ENCODE results near the gene INS. TPM values are rescaled to one million over a fixed set of nuclear protein-coding genes. Genes with fewer than 3 reads are reported as not detected.

INS gene
- total RNA-seq, 1 donor from 2014 or later, result not detected

DNA sequence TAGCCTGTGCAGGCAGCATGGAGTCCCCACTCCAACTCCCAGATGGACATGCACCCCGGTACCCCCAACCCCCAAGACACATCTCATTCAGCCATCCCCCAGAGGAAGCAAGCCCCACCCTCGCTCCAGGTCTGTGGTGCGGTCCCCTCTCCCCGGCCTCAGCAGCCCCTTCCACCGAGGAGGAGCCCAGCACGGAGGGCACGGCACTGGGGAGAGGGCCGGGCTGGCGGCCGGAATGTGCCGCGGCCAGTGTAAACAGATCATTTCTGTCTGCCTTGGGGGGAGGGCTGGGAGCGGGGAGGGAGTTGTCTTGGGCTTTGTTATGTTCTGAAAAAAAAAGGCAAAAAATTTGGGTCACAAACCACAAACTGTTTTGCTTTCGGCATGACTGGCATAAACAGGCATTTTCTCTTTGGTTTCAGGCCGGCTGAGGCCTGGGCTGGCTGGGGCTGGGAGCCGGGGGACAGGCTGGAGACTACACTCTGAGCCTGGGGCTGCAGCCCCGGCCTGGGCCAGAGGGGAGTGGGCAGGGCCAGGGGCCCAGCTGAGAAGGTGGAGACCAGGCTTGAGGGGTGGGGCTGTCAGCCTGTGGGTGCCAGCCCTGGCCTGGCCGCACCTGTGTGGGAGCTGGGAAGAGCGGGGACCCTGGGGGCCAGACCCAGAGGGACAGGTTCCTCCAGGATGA, 38.6 kb downstream of the INS start:
- intact Hi-C loops (cut with micrococcal nuclease), result no loop called here

DNA sequence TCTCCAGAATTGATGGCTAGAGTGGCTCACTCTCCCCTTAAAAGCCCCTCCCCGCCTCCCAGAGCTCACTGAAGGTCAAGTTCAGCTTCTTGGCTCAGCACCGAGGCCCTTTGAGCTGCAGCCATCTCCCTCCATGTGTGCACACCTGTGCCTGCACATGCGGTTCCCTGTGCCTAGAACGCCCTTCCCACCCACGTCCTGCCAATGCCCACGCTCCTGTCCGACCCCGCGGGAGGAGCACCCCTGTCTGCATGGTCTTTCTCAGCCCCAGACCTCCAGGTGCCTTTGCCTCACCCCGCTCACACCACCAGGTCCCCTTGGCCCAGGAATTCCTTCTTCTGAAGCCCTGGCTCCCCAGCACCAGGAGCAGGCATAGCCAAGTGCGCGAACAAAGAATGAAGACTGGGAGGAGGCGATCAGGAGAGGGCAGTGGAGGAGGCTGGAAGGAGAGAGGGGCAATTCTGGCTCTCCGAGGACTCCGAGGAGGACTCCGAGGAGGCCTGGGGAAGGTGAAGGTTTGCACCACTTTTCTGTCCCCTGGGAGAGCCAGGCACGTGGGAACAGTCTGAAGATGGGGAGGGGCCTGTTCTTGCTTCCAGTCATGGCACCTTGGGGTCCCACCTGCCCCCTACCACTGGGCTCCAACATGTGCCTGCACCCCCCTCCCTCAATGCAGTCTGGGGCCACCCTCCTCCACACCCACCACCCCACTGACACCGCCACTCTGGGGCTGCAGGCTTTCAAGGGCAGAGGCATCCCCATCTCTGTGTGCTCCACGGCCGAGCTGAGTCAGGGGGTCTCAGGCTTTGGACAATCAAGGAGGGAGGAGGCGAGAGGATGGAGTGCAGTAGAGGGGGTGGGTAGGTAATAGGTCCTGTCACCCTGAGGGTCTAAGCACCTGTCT, 39.5 kb downstream of the INS start:
- intact Hi-C loops (cut with micrococcal nuclease), result no loop called here

DNA sequence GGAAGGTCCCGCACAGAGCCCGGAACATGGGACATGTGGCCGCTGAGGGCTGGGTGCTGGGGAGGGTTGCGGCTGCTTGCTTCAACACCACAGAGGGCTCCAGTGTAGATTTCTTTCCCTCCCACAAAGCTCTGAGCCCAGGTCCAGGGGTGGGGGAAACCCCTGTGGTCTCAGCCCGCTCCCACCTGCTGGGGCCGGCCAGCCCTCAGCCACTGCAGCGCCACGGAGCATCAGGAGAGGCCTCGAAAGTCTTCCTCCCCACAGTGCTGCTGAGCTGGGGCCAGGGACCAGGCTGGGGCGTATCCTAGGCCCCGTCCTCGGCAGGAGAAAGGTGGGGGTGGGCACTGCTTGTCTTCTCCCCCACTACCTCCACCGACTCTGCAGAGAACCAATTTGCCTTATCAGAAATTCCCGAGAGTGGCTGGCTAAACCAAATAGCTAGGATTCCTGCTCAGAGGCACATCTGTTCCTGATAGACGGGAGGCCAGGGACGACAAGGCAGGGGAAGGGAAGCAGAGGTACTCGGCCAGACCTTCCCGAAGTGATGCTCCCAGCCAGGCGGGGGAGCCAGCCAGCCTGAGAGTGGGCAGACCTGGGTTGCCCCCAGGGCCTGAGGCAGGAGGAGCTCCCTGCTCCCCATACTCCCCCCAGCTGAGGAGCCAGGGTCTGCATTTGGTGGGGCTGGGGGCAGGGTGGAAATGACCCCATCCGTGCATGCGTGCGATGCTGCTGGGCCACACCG, 40.5 kb downstream of the INS start:
- intact Hi-C loops (cut with micrococcal nuclease), result no loop called here

DNA sequence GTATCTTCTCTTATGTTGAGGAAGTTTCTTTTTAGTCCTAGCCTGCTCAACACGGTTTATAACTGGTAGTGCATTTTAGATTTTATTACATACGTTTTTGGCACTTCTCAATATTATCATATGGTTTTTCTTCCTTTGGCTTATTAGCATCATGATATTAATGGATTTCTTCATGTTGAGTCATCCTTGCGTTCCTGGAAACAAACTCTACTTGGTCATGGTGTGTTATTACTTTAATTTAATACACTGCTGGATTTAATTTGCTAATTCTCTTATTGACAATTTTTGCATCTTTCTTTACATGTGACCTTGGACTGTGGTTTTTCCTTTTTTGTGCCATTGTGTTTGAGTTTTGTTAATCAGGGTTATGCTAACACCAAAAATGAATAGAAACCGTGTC, 42.3 kb downstream of the INS start:
- intact Hi-C loops (cut with micrococcal nuclease), result no loop called here

GRCh38 chr11:2116680-2117079, 44.3 kb downstream of the INS start:
- intact Hi-C loops (cut with micrococcal nuclease), result no loop called here

DNA sequence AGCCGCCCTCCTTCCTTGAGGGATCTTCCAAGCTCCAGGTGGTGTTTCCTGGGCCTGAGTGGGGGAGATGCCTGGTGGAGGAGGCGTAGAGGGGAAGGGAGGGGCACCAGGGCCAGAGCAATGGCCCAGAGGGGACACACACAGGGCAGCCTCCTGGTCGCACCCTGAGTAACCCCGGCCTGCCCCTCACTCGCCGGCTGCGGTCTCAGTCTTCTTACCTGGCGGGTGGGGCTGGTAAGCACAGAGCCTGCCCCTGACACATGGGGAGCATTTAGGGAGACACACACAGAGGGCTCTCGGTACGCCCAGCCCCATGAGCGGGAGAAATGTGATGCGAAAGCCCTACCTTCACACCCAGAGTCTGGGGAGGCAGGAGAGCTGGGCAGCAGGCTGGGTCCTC, 45.7 kb downstream of the INS start:
- intact Hi-C loops (cut with micrococcal nuclease), result no loop called here

GRCh38 chr11:2114430-2115241, 46.4 kb downstream of the INS start:
- intact Hi-C loops (cut with micrococcal nuclease), result no loop called here

GRCh38 chr11:2113776-2114175, 47.2 kb downstream of the INS start:
- intact Hi-C loops (cut with micrococcal nuclease), result no loop called here

DNA sequence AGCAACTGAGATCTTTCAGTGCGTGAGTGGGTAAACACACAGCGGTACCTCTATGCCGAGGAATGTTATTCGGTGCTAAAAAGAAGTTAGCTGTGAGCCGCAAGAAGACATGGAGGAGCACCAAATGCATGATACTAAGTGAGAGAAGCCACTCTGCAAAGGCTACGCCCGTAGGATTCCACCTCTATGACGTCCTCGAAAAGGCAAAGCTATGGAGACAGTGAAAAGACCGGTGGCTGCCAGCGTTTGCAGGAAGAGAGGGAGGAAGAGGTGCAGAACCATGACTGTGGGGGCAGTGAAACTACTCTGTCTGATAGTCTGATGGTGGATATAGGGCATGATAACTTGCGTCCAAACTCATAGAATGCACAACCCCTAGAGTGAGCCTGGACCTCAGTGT, 50.5 kb downstream of the INS start:
- intact Hi-C loops (cut with micrococcal nuclease), result no loop called here

Other genes starting within 250 kb of the INS start
- gene TNNT3, start 241.5 kb downstream of the INS start, total RNA-seq, result 4.9 and 7.3 TPM in 2 replicates
- 71.6 and 73.8 TPM in 2 replicates for gene MRPL23, start 213.9 kb downstream of the INS start, total RNA-seq
- gene H19, start 163.4 kb downstream of the INS start, total RNA-seq, result not detected in 2 replicates
- gene IGF2, start 21.8 kb downstream of the INS start, total RNA-seq, result not detected in 2 replicates
- not detected in 2 replicates for gene TH, start 10.6 kb upstream of the INS start, total RNA-seq
- 0.09 and 0.11 TPM in 2 replicates for gene ASCL2, start 109.4 kb upstream of the INS start, total RNA-seq
- 39.5 and 40.8 TPM in 2 replicates for gene C11orf21, start 140.7 kb upstream of the INS start, total RNA-seq
- 52.3 and 54.2 TPM in 2 replicates for gene TSPAN32, start 140.8 kb upstream of the INS start, total RNA-seq
- gene CD81, start 216.1 kb upstream of the INS start, total RNA-seq, result 149 and 156 TPM in 2 replicates
- 41.5 and 42.2 TPM in 2 replicates for gene TSSC4, start 239.5 kb upstream of the INS start, total RNA-seq